GM23338 (cell line): Measurements from ENCODE around the gene CLCN6. TPM values are rescaled to one million over a fixed set of nuclear protein-coding genes. Genes with fewer than 3 reads are reported as not detected.

Experiments
- ATAC-seq: fragments of 200-7000 bp; cut with Tn5 transposase; 3 replicates; pipeline ENCODE4 v1.9.1; 2020
- DNase-seq: peaks from one replicate; pipeline ENCODE4 v3.0.0-alpha.2; 2015; ENCODE audit warnings: low spot score
- H2AFZ ChIP-seq: fragments of 200-600 bp; sonication (generic); 2 replicates; pipeline ENCODE4 v1.8.0; 2016; ENCODE audit warnings: antibody characterized with exemption, mild to moderate bottlenecking, moderate library complexity
- H3F3A ChIP-seq: fragments of 200-600 bp; sonication (generic); replicated peaks from 2 replicates; pipeline ENCODE4 v1.8.0; 2017; ENCODE audit warnings: antibody characterized with exemption, mixed run types, low read depth
- H3K27ac ChIP-seq: fragments of 200-600 bp; sonication (generic); 2 replicates; pipeline ENCODE4 v1.6.1; 2016; ENCODE audit warnings: low read depth
- H3K27me3 ChIP-seq: fragments of 200-600 bp; sonication (generic); 2 replicates; pipeline ENCODE4 v1.8.0; 2016; ENCODE audit warnings: mild to moderate bottlenecking, mixed run types, moderate library complexity; ENCODE audit not compliant: insufficient read depth
- H3K36me3 ChIP-seq: fragments of 200-600 bp; sonication (generic); 2 replicates; pipeline ENCODE4 v1.8.0; 2016; ENCODE audit warnings: mild to moderate bottlenecking; ENCODE audit not compliant: insufficient read depth
- H3K4me1 ChIP-seq: fragments of 200-600 bp; sonication (generic); 2 replicates; pipeline ENCODE4 v1.8.0; 2016; ENCODE audit warnings: mild to moderate bottlenecking, moderate library complexity; ENCODE audit not compliant: insufficient read depth
- H3K4me2 ChIP-seq: fragments of 200-600 bp; sonication (generic); 2 replicates; pipeline ENCODE4 v1.7.1; 2017; ENCODE audit warnings: mixed run types
- H3K4me3 ChIP-seq: fragments of 200-600 bp; sonication (generic); 2 replicates; pipeline ENCODE4 v1.6.1; 2016; ENCODE audit warnings: mixed run types
- H3K79me2 ChIP-seq: fragments of 200-600 bp; sonication (generic); replicated peaks from 2 replicates; pipeline ENCODE4 v1.8.0; 2017; ENCODE audit warnings: mild to moderate bottlenecking; ENCODE audit not compliant: insufficient read depth
- H3K9me2 ChIP-seq: fragments of 200-600 bp; sonication (generic); 2 replicates; pipeline ENCODE4 v1.8.0; 2017; ENCODE audit not compliant: insufficient read depth
- H4K20me1 ChIP-seq: fragments of 200-600 bp; sonication (generic); replicated peaks from 2 replicates; pipeline ENCODE4 v1.8.0; 2017; ENCODE audit warnings: mild to moderate bottlenecking; ENCODE audit not compliant: insufficient read depth
- H3K27ac Mint-ChIP-seq: 2 replicates; pipeline ENCODE4 v1.8.0; 2020; ENCODE audit warnings: inconsistent platforms, mild to moderate bottlenecking, moderate library complexity, mixed read lengths
- H3K27me3 Mint-ChIP-seq: 3 replicates; pipeline ENCODE4 v1.8.0; 2022; ENCODE audit warnings: low read depth, mild to moderate bottlenecking, moderate library complexity, mixed read lengths, inconsistent platforms; ENCODE audit not compliant: insufficient read depth, poor library complexity
- H3K36me3 Mint-ChIP-seq: 3 replicates; pipeline ENCODE4 v1.8.0; 2021; ENCODE audit warnings: low read depth, mild to moderate bottlenecking, inconsistent platforms, moderate library complexity, mixed read lengths
- H3K4me1 Mint-ChIP-seq: 3 replicates; pipeline ENCODE4 v1.8.0; 2020; ENCODE audit warnings: mild to moderate bottlenecking, inconsistent platforms, mixed read lengths
- H3K4me3 Mint-ChIP-seq: 3 replicates; pipeline ENCODE4 v1.8.0; 2021; ENCODE audit warnings: moderate library complexity, mild to moderate bottlenecking, inconsistent platforms, mixed read lengths
- H3K9me3 Mint-ChIP-seq: 3 replicates; pipeline ENCODE4 v1.8.0; 2020; ENCODE audit warnings: moderate library complexity, mild to moderate bottlenecking, inconsistent platforms, mixed read lengths
- POLR2AphosphoS5 ChIP-seq: IDR thresholded peaks from 2 replicates; pipeline ENCODE4 v1.6.1; 2016; ENCODE audit warnings: antibody characterized with exemption, low read depth
- ZNF331 ChIP-seq: fragments of 250-450 bp; sonication (Bioruptor Pico); IDR thresholded peaks from 2 replicates; pipeline ENCODE4 v1.5.0; 2020; ENCODE audit warnings: low read depth, mild to moderate bottlenecking, moderate library complexity
- polyA plus RNA-seq: library from polyadenylated mRNA; unstranded; fragments of >200 nt; fragmentation: Nextera tagmentation; extraction: Ambion mirVana; gene quantifications from 2 replicates; pipeline ENCODE4 v1.2.1, GENCODE V29; 2016
- total RNA-seq: library from RNA; depleted of rRNA; stranded (reverse); fragments of >200 nt; shearing (Covaris generic); gene quantifications from 2 replicates; pipeline ENCODE4 v1.2.3, GENCODE V29; 2014
- TF ChIP-seq, protein P1 (sequence below): IDR thresholded peaks from one replicate; pipeline ENCODE4 v1.6.1; 2018; ENCODE audit warnings: antibody characterized with exemption; ENCODE audit not compliant: unreplicated experiment

CLCN6 gene
- total and polyA plus RNA-seq, 2 experiments from 2014 or later, result 16.0 to 22.6 TPM

DNA sequence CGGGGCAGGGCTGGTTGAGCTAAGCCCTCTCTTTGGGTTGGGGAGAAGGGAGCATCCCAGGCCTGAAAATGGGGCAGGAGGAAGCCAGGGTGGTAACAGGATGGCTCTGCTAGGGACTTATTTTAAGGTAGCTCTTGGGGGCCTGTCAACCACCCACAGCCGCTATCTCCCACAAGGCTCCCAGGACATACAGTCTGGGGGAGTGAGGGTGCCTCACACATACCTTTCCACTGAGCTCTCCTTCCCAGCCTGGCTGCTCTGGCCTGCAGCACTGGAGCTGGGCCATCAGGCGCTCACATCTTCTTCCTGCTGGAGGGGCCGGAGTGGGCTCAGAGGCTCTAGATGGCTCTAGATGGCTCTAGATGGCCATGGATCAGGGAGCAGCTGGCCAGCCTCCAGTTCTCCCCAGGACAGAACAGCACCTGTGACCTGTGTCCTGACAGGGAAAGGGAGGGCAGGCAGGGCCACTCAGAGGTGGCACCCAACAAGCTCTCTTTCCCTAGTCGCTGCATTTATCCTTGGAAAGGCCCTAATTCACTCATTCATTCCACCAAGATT, 63.7 kb downstream of the CLCN6 start:
- TF ChIP-seq ZNF331 (CRISPR knock-in tag), result no peak
- Mint-ChIP-seq H3K27me3 (peaks cover 12% of the 10 kb centered on the region), H3K4me3 (no peak overlapping the region), H3K4me1 (no peaks in the 10 kb centered on the region), H3K36me3 (no peaks in the 10 kb centered on the region), H3K27ac (no peak overlapping the region), H3K9me3 (no peaks in the 10 kb centered on the region)
- Histone ChIP-seq H3K4me2 (no peak overlapping the region), H4K20me1 (no peaks in the 10 kb centered on the region), H3K9me2 (no peaks in the 10 kb centered on the region), H3K4me1 (no peaks in the 10 kb centered on the region), H3K79me2 (no peaks in the 10 kb centered on the region), H3K27ac (no peak overlapping the region), H3K4me3 (no peak overlapping the region), H3K27me3 (no peaks in the 10 kb centered on the region), H3F3A (no peaks in the 10 kb centered on the region), H3K36me3 (no peaks in the 10 kb centered on the region), H2AFZ (no peak overlapping the region)
- ATAC-seq (no peak), DNase-seq (no peak)

DNA sequence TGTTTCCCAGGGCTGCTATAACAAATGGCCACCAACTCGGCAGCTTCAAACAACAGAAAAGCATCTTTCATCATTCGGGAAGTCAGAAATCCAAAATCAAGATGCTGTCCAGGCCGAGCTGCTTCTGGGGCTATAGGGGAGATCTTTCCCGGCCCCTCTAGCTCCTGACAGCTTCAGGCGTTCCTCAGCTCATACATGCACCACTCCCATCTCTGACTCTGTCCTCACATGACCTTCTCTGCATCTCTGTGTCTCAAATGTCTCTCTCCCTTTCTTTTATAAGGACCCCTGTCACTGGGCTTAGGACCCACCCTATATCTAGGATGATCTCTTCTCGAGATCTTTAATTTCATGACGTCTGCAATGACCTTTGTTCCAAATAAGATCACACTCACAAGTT, 66.6 kb downstream of the CLCN6 start:
- no peaks in the 10 kb centered on the region for H3K4me1 Mint-ChIP-seq
- peaks cover 17% of the 10 kb centered on the region for H3K27me3 Mint-ChIP-seq
- TF ChIP-seq ZNF331 (CRISPR knock-in tag), result no peak
- TF ChIP-seq, protein P1, sequence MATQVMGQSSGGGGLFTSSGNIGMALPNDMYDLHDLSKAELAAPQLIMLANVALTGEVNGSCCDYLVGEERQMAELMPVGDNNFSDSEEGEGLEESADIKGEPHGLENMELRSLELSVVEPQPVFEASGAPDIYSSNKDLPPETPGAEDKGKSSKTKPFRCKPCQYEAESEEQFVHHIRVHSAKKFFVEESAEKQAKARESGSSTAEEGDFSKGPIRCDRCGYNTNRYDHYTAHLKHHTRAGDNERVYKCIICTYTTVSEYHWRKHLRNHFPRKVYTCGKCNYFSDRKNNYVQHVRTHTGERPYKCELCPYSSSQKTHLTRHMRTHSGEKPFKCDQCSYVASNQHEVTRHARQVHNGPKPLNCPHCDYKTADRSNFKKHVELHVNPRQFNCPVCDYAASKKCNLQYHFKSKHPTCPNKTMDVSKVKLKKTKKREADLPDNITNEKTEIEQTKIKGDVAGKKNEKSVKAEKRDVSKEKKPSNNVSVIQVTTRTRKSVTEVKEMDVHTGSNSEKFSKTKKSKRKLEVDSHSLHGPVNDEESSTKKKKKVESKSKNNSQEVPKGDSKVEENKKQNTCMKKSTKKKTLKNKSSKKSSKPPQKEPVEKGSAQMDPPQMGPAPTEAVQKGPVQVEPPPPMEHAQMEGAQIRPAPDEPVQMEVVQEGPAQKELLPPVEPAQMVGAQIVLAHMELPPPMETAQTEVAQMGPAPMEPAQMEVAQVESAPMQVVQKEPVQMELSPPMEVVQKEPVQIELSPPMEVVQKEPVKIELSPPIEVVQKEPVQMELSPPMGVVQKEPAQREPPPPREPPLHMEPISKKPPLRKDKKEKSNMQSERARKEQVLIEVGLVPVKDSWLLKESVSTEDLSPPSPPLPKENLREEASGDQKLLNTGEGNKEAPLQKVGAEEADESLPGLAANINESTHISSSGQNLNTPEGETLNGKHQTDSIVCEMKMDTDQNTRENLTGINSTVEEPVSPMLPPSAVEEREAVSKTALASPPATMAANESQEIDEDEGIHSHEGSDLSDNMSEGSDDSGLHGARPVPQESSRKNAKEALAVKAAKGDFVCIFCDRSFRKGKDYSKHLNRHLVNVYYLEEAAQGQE, result no peak
- Histone ChIP-seq H3K27me3 (no peaks in the 10 kb centered on the region), H4K20me1 (no peaks in the 10 kb centered on the region), H3K4me3 (no peak overlapping the region), H2AFZ (no peak overlapping the region), H3K36me3 (no peaks in the 10 kb centered on the region), H3K27ac (no peak overlapping the region), H3K79me2 (no peaks in the 10 kb centered on the region), H3K4me2 (no peak overlapping the region), H3F3A (no peaks in the 10 kb centered on the region), H3K4me1 (no peaks in the 10 kb centered on the region), H3K9me2 (no peaks in the 10 kb centered on the region)
- no peak for DNase-seq
- no peaks in the 10 kb centered on the region; the same call in 2 of the 3 replicates for H3K36me3 Mint-ChIP-seq
- H3K4me3 Mint-ChIP-seq, result no peak overlapping the region
- ATAC-seq, result no peak
- H3K9me3 Mint-ChIP-seq, result no peaks in the 10 kb centered on the region
- no peak overlapping the region for H3K27ac Mint-ChIP-seq

DNA sequence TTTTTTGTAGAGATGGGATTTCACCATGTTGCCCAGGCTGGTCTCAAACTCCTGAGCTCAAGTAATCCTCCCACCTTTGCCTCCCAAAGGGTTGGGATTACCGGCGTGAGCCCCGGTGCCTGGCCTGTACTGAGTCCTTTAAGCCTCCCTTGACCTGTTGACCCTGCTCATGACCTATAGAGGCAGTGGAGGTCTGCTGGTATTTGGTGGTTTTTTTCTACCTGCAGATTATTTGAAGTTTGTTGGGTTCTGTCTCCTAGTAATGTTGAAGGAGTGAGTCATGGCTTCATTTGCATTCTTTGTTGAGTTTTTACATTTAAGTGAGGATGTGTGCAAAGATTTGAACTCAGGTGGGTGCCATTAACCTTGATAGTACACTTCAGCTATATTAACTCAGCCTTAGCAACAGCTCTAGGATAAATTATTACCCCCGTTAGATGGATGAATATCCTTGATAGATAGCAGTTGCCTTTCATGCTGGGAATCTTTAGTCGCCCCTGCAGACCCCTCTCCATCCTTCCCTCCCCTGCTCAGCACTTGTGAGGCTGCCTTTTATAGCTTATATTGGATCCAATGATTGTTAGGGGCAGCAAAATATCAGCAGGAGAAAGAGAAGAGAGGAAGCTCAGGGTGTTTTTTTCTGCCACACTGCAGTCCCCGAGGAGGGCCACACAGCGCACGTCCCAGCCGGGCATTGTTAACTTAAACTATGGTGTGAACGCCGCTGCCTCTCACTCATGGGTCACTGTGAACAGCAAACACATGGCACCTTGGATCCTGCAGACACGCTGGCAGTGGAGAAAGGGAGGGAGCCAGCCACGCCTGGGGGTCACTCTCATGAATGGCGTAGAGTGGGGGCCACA, 67.6 kb downstream of the CLCN6 start:
- Histone ChIP-seq H2AFZ (no peak overlapping the region), H3K4me2 (no peak overlapping the region), H3K27ac (no peak overlapping the region), H3K79me2 (no peaks in the 10 kb centered on the region), H3K4me3 (no peak overlapping the region), H3F3A (no peaks in the 10 kb centered on the region), H3K4me1 (no peaks in the 10 kb centered on the region), H3K9me2 (no peaks in the 10 kb centered on the region), H3K27me3 (no peaks in the 10 kb centered on the region), H4K20me1 (no peaks in the 10 kb centered on the region), H3K36me3 (no peaks in the 10 kb centered on the region)
- H3K4me1 Mint-ChIP-seq, result no peaks in the 10 kb centered on the region
- no peaks in the 10 kb centered on the region for H3K9me3 Mint-ChIP-seq
- H3K27ac Mint-ChIP-seq, result no peak overlapping the region
- no peak for TF ChIP-seq POLR2AphosphoS5
- no peak overlapping the region for H3K4me3 Mint-ChIP-seq
- ATAC-seq, result peak; percentile 38
- no peaks in the 10 kb centered on the region; the same call in 2 of the 3 replicates for H3K36me3 Mint-ChIP-seq
- peaks cover 17% of the 10 kb centered on the region for H3K27me3 Mint-ChIP-seq
- DNase-seq, result no peak
